GM04503 (cell line): ENCODE measurements around the gene UPF3B.
"Not testable (repeated sequence)": the region's sequence is repeated elsewhere in the genome, so short reads cannot be mapped to it uniquely, and the experiment has no call there.

Experiments used
- DNase-seq: peaks from one replicate; pipeline ENCODE4 v3.0.0-alpha.2; 2012; ENCODE audit warnings: low read depth

The UPF3B gene

GRCh38 chrX:119824221-119824620 is 28.5 kb downstream of the UPF3B start:
- not testable (repeated sequence) for DNase-seq

- DNase-seq, result peak; percentile 49
Observed at GRCh38 chrX:119821703-119822102, 31.1 kb downstream of the UPF3B start.

- DNase-seq, result peak; percentile 39
Observed at GRCh38 chrX:119817130-119817690, 35.6 kb downstream of the UPF3B start.

- DNase-seq, result no peak
Observed at GRCh38 chrX:119816300-119816699, 36.5 kb downstream of the UPF3B start.

- DNase-seq, result no peak
Observed at GRCh38 chrX:119809185-119809666, 43.5 kb downstream of the UPF3B start.

GRCh38 chrX:119808461-119808860 is 44.3 kb downstream of the UPF3B start:
- not testable (repeated sequence) for DNase-seq

- no peak for DNase-seq
Observed at GRCh38 chrX:119802546-119802945, 50.2 kb downstream of the UPF3B start.

- no peak for DNase-seq
Observed at GRCh38 chrX:119801253-119802221, 51.2 kb downstream of the UPF3B start.

- peak; percentile 45 for DNase-seq
Observed at GRCh38 chrX:119791437-119792231, 61.1 kb downstream of the UPF3B start, which contains the start of gene RPL39. Gene RPL39 (minus strand): TSS chrX:119791630. CDS start chrX:119791576, 54 bp downstream.

- no peak for DNase-seq
Observed at GRCh38 chrX:119790977-119791436, 61.8 kb downstream of the UPF3B start.

- DNase-seq, result no peak
Observed at GRCh38 chrX:119784747-119785446, 67.9 kb downstream of the UPF3B start.
